Activated T-cell treated with anti-CD3 and anti-CD28 coated beads, Interleukin-2, amount 50 U/mL, for 72 hours (primary cell): Measurements from ENCODE around the gene BCL7C. TPM values are rescaled to one million over a fixed set of nuclear protein-coding genes. Genes with fewer than 3 reads are reported as not detected.
A peak's percentile ranks its signal among the peaks of the same experiment; 100 is the strongest.
"Not testable (repeated sequence)": the region's sequence is repeated elsewhere in the genome, so short reads cannot be mapped to it uniquely, and the experiment has no call there.

Source experiments
- ATAC-seq, 2 donors: fragments of 150-1000 bp; cut with Tn5 transposase; replicated peaks in 1 of 2; 2 replicates each; pipeline ENCODE4 v1.10.0; 2021; ENCODE audit warnings: moderate library complexity in 2 of 2, mild to moderate bottlenecking in 1 of 2
- DNase-seq, 2 donors: peaks; one replicate each; pipeline ENCODE4 v3.0.0; 2021 to 2022; ENCODE audit warnings: mixed read lengths in 1 of 2
- H3K27ac Mint-ChIP-seq: one replicate; pipeline ENCODE4 v1.8.0; 2022; ENCODE audit warnings: mild to moderate bottlenecking, moderate library complexity, mixed read lengths
- H3K27me3 Mint-ChIP-seq: one replicate; pipeline ENCODE4 v1.8.0; 2022; ENCODE audit warnings: low read depth, mixed read lengths
- H3K36me3 Mint-ChIP-seq, 2 donors: one replicate each; pipeline ENCODE4 v1.8.0; 2022; ENCODE audit warnings: mixed read lengths in 2 of 2, mild to moderate bottlenecking in 1 of 2; ENCODE audit not compliant: insufficient read depth in 2 of 2
- H3K4me1 Mint-ChIP-seq: one replicate; pipeline ENCODE4 v1.8.0; 2022; ENCODE audit warnings: low read depth, mixed read lengths
- H3K4me3 Mint-ChIP-seq, 2 donors: one replicate each; pipeline ENCODE4 v1.8.0; 2022; ENCODE audit warnings: mild to moderate bottlenecking in 2 of 2, mixed read lengths in 2 of 2, moderate library complexity in 2 of 2
- H3K9me3 Mint-ChIP-seq, 2 donors: one replicate each; pipeline ENCODE4 v1.8.0; 2022; ENCODE audit warnings: mixed read lengths in 2 of 2
- total RNA-seq, 2 donors: library from RNA; stranded (reverse); gene quantifications; one replicate each; pipeline ENCODE4 v1.2.3, GENCODE V29; 2022

BCL7C gene
- total RNA-seq, result 10 to 100 TPM; 21.7 to 23.2 TPM

DNA sequence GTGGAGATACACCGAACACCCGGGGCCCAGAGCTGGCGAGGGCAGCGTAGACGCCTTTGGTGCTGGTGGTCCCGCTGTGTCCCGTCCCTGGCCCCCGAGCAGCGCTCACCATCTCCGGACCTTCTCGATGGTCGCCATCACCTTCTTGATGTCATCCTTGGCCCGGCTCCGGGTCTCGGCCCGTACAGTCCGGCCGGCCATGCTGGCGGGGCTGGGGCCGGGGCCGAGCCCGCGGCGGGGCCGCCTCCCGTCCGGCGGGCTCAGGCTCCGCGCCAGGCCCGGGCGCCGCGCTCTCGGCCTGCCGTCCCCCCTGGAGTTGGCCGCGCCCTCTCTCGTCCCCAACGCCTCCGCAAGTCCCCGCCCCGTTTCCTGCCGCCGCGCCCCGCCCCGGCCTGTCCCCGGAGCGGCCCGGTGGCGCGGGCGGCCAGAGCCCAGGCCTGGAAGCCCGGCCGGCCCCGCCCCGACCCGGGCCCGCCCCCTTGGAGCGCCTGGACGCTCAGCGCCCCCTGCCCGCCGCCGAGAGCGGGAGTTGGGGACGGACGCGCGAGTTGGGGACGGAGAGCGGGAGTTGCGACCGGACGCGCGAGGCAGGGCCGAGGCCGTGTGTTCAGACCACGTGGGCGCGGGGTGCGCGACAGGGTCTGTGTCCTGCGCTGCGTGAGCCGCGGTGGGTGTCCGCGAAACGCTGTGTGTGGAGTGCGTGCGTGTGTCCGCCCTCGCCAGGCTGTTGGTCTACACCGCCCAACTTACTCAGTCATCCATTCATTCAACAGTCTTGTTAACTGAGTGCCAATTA lies at the start of gene BCL7C:
Gene BCL7C, minus strand, starts transcription at position 334 of the 796 bp plus-strand sequence. Its CDS starts 133 bp downstream, at position 201.
- Mint-ChIP-seq H3K27ac (peak within 1 kb of the TSS; percentile 49), H3K36me3 (peaks cover 4 to 12% of the 10 kb centered on the region in 2 donors), H3K4me1 (peaks cover 51% of the 10 kb centered on the region), H3K4me3 (peak within 1 kb of the TSS; percentile 90 to 93), H3K9me3 (no peaks in the 10 kb centered on the region), H3K27me3 (no peaks in the 10 kb centered on the region)
- peak; percentile 93 to 94 for DNase-seq
- ATAC-seq, result peak; percentile 87

DNA sequence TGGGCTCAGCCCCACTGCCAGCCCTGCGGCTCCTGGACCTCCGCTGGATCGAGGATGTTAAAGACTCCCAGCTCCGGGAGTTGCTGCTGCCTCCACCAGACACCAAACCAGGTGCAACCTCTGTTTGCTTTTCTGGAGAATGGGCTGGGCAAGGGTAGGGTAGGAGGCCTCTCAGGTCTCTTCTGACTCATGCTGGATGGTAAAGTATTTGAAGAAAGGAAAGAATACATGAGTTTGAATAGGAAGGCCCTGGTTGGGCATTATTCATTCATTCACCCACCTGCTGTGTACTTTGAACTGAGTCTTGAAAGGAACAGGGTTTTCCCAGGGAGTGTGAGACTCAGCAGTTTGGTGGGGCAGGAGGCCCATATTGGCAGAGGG lies 48.5 kb upstream of the BCL7C start:
- Mint-ChIP-seq H3K27me3 (no peaks in the 10 kb centered on the region), H3K4me1 (peaks cover 20% of the 10 kb centered on the region), H3K27ac (peak overlapping the region; percentile 70), H3K4me3 (peak overlapping the region; percentile 36 to 69), H3K36me3 (peaks cover 0 to 10% of the 10 kb centered on the region in 2 donors), H3K9me3 (no peaks in the 10 kb centered on the region)
- peak; percentile 42 to 51 for ATAC-seq
- DNase-seq, result no peak

DNA sequence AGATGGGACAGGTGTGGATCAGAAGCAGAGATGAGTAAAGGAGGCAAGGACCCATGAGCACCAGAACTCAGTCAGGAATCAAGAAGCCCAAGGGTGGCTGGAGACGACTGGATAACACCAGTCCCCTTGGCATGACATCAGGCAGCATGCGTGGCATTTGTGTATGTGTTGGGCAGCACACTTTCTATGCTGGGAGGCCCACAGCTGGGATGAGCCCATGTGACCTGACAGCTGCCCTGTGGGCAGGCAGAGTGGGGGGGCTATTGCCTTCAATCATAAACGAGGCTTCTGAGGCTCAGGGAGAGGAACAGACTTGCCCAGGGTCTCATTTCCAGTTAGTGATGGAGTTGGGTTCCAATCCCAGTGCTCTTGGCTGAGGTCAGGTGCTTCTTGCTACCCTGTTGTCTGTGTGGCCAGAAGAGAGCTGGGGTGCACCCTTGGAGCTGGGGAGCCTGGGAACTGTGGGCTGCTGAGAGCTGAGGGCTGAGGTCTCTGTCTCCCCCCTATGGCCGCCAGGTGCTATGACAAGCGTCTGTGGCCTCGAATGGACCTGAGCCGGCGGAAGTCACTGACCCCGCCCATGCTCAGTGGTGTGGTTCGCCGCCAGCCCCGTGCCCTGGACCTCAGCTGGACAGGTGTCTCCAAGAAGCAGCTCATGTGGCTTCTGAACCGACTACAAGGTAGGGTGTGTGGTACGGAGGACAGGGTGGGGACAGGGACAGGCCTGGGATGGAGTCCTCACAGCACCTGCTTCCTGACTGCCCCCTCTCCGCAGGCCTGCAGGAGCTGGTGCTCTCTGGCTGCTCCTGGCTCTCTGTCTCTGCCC lies 47.9 kb upstream of the BCL7C start:
- H3K36me3 Mint-ChIP-seq, result peaks cover 0 to 10% of the 10 kb centered on the region in 2 donors
- peak overlapping the region; percentile 78 for H3K27ac Mint-ChIP-seq
- no peaks in the 10 kb centered on the region for H3K9me3 Mint-ChIP-seq
- DNase-seq (peak; percentile 77 to 81), ATAC-seq (peak; percentile 93 to 95)
- H3K27me3 Mint-ChIP-seq, result no peaks in the 10 kb centered on the region
- peak overlapping the region; percentile 36 to 69 for H3K4me3 Mint-ChIP-seq
- peaks cover 20% of the 10 kb centered on the region for H3K4me1 Mint-ChIP-seq

DNA sequence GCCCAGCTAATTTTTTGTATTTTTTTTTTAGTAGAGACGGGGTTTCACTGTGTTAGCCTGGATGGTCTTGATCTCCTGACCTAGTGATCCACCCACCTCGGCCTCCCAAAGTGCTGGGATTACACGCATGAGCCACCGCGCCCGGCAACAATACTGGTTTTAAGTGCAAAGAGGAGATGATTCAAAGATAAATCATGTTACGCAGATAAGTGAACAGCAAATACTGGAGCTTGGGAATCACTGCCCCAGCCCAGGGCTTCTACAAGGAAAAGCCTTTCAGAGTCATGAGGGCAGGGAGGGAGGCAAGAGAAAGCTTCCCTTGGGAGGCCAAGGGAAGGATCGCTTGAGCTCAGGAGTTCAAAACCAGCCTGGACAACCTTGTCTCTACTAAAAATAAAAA lies 45.7 kb upstream of the BCL7C start:
- not testable (repeated sequence) for H3K4me3 Mint-ChIP-seq, DNase-seq, H3K9me3 Mint-ChIP-seq, ATAC-seq, H3K36me3 Mint-ChIP-seq, H3K27me3 Mint-ChIP-seq, H3K27ac Mint-ChIP-seq
- peaks cover 30% of the 10 kb centered on the region for H3K4me1 Mint-ChIP-seq

DNA sequence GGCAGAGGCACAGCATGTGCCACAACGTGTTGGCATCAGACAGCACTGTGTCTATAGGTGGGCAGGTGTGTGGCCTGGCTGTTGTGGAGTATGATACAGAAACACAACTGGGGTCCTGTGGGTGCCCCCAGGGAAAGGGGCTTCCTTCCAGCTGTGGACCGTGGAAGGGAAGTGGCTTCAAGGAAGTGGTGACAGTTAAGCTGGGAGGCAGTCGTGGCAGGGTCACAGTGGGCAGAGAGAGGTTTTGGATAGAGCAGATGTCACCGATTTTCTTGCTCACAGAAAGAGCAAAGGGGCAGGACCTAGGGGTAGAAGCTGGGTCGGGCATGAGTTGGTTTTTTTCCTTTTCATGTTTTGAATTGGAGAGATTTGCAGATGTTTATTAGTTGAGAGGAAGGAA lies 43.8 kb upstream of the BCL7C start:
- Mint-ChIP-seq H3K27ac (peak overlapping the region; percentile 38), H3K4me1 (peaks cover 29% of the 10 kb centered on the region), H3K4me3 (no peak overlapping the region), H3K27me3 (no peaks in the 10 kb centered on the region), H3K9me3 (no peaks in the 10 kb centered on the region), H3K36me3 (peaks cover 0 to 2% of the 10 kb centered on the region in 2 donors)
- DNase-seq (no peak), ATAC-seq (no peak)

DNA sequence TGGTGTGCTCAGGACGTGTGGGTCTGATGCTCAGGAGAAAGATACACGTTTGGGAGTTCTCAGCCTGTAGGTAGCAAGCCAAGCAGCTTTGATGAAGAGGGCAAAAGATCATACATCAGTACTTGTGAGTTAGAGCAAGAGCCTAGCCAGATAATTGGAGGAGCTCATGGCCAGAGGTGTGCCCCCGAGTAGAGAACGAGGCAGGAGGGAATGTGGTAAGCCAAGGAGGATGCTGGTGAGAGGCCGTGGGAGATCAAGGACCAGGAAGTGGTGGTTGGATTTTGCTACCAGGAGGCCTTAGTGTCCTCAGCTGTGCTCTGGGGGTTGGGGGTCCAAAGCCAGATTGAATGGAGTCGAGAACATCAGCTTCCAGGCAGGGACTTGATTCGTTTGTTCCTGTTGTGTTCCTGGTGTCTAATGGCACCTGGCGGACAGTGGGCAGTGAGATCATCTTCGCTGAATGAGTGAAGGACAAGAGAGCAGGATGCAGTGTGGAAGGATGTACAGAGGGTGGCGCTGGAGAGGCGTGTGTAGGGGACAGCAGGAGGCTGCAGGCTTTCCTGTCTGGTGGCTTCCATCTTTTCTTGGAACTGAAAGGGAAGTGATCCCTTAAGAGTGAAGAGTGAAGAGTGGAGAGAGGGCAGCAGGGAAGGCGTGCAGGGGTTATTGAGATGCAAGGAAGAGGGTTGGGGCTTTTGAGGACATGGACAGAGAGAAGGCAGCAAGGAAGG lies 41.1 kb upstream of the BCL7C start:
- DNase-seq (peak; percentile 57 to 60), ATAC-seq (peak; percentile 51 to 71)
- Mint-ChIP-seq H3K27me3 (no peaks in the 10 kb centered on the region), H3K4me1 (peaks cover 12% of the 10 kb centered on the region), H3K9me3 (no peaks in the 10 kb centered on the region), H3K27ac (no peak overlapping the region), H3K4me3 (no peak overlapping the region), H3K36me3 (peaks cover 0 to 7% of the 10 kb centered on the region in 2 donors)

DNA sequence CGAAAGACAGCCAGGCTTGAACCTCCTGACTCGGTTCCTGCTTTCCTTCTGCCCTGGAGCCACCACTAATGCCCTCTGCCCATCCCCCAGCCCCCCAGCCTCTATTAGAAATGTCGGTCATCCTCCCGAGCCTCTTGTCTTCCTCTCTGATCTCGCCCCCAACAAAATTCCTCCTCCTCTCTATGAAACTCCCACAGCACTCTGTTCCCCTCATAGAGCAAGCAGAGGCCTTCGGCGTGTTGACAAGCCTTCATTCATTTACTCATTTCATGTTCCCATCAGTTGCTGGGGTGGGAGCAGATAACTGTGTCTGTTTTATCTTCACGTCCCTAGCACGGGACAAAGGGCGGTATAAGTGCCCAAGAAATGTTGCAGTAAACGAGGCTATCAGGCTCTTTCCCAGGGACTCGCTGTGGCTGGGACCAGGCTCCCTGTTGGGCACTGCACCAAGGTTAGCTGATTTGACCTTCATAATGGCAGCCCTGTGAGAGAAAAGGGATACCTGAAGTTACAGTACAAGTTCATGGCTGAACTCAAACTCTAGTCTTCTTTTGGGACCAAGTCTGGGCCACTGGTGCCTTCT lies 37.3 kb upstream of the BCL7C start:
- DNase-seq (no peak), ATAC-seq (no peak)
- H3K36me3 Mint-ChIP-seq, result peaks cover 0 to 5% of the 10 kb centered on the region in 2 donors
- H3K4me3 Mint-ChIP-seq, result no peak overlapping the region
- no peak overlapping the region for H3K27ac Mint-ChIP-seq
- peaks cover 12% of the 10 kb centered on the region for H3K4me1 Mint-ChIP-seq
- H3K9me3 Mint-ChIP-seq, result no peaks in the 10 kb centered on the region
- no peaks in the 10 kb centered on the region for H3K27me3 Mint-ChIP-seq

DNA sequence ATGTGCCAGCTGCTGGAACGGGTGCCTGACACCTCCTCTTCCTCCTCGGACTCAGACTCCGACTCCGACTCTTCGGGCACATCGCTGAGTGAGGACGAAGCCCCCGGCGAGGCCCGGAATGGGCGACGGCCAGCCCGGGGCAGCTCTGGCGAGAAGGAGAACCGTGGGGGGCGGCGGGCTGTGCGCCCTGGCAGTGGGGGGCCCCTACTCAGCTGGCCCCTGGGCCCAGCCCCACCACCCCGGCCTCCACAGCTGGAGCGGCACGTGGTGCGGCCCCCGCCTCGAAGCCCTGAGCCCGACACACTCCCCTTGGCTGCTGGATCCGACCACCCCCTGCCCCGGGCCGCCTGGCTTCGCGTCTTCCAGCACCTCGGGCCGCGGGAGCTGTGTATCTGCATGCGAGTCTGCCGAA lies 36.3 kb upstream of the BCL7C start:
- Mint-ChIP-seq H3K27me3 (no peaks in the 10 kb centered on the region), H3K36me3 (peaks cover 0 to 5% of the 10 kb centered on the region in 2 donors), H3K27ac (no peak overlapping the region), H3K9me3 (no peaks in the 10 kb centered on the region), H3K4me1 (peaks cover 9% of the 10 kb centered on the region), H3K4me3 (no peak overlapping the region)
- DNase-seq, result no peak
- ATAC-seq, result no peak

DNA sequence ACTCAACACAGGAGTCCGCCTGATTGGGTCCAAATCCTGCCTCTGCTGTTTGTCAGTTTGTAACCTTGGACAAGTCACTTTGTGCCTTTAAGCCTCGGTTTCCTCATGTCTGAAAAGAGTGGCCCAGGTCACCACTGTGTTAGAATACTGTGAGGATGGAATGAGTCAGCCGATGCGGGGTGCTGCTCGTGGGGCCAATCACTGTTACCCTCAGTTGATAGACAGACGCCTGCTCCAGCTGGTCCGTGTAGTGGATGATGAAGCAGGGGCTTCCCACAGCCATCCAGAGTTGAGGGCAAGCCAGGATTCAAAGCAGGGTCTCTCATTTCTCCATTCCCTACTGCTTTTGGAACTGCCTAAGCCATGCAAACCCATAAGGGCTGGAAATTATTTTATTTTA lies 35.3 kb upstream of the BCL7C start:
- peak in 1 of 2 donors; percentile 46 for ATAC-seq
- peaks cover 0 to 5% of the 10 kb centered on the region in 2 donors for H3K36me3 Mint-ChIP-seq
- H3K9me3 Mint-ChIP-seq, result no peaks in the 10 kb centered on the region
- no peak overlapping the region for H3K4me3 Mint-ChIP-seq
- DNase-seq, result no peak
- peaks cover 9% of the 10 kb centered on the region for H3K4me1 Mint-ChIP-seq
- no peaks in the 10 kb centered on the region for H3K27me3 Mint-ChIP-seq
- H3K27ac Mint-ChIP-seq, result no peak overlapping the region

DNA sequence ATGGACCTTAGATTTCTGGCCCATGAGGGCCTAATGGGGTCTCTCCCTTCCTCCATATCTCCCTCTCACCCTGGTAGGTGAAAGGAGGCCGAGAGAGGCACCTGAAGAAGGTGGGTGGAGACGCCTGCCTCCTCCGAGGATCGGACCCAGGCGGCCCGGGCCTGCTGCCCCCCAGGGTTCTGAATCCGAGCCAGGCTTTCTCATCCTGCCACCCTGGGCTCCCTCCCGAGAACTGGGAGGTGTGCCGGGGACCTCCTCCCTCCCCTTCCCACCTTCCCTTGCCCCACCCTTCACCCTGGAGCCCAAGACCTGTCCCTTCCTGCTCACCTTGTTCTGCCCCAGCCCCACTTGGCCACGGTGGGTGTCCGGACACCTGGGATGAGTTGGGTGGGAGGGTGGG lies 34.5 kb upstream of the BCL7C start:
- H3K9me3 Mint-ChIP-seq, result no peaks in the 10 kb centered on the region
- DNase-seq (no peak), ATAC-seq (no peak)
- H3K4me3 Mint-ChIP-seq, result no peak overlapping the region
- H3K4me1 Mint-ChIP-seq, result peaks cover 9% of the 10 kb centered on the region
- peaks cover 0 to 5% of the 10 kb centered on the region in 2 donors for H3K36me3 Mint-ChIP-seq
- H3K27me3 Mint-ChIP-seq, result no peaks in the 10 kb centered on the region
- H3K27ac Mint-ChIP-seq, result no peak overlapping the region

DNA sequence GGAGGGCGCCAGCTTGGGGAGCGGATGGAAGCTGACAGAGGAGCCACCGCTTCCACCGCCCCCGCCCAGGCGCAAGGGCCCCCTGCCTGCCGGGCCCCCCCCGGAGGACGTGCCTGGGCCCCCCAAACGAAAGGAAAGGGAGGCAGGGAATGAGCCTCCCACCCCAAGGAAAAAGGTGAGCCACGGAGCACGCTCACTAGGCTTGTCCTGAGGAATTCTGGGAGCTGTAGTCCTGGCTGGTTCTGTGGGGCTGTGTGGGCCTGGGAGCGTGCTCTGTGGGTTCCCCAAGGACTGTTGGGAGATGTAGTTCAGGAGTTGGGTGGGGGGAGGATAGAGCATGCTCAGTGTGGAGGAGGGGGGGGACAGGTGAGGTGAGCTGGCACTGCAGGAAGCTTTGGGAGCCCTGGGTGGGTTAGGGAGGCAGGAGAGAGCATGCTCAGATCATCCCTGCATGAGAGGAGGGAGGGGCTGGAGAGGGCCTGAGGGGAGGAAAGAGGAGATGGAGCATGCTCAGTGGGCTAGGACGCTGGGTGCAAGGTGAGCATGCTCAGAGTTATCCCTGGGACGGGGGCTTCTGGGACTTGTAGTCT lies 34.0 kb upstream of the BCL7C start:
- H3K4me1 Mint-ChIP-seq, result peaks cover 9% of the 10 kb centered on the region
- H3K27ac Mint-ChIP-seq, result no peak overlapping the region
- no peak overlapping the region for H3K4me3 Mint-ChIP-seq
- H3K27me3 Mint-ChIP-seq, result no peaks in the 10 kb centered on the region
- H3K9me3 Mint-ChIP-seq, result no peaks in the 10 kb centered on the region
- peaks cover 0 to 5% of the 10 kb centered on the region in 2 donors for H3K36me3 Mint-ChIP-seq
- ATAC-seq (no peak), DNase-seq (peak in 1 of 2 donors; percentile 32)
